ENCODE data around the gene NRF1. TPM values are rescaled to one million over a fixed set of nuclear protein-coding genes. Genes with fewer than 3 reads are reported as not detected.
"Not testable (repeated sequence)": the region's sequence is repeated elsewhere in the genome, so short reads cannot be mapped to it uniquely, and the experiment has no call there.

The NRF1 gene
- total and polyA plus RNA-seq, 8 donors: 5.5 to 11.2 (median 7.0) TPM

- H3K27ac ChIP-seq: no peak overlapping the region
- TF ChIP-seq, protein P1, sequence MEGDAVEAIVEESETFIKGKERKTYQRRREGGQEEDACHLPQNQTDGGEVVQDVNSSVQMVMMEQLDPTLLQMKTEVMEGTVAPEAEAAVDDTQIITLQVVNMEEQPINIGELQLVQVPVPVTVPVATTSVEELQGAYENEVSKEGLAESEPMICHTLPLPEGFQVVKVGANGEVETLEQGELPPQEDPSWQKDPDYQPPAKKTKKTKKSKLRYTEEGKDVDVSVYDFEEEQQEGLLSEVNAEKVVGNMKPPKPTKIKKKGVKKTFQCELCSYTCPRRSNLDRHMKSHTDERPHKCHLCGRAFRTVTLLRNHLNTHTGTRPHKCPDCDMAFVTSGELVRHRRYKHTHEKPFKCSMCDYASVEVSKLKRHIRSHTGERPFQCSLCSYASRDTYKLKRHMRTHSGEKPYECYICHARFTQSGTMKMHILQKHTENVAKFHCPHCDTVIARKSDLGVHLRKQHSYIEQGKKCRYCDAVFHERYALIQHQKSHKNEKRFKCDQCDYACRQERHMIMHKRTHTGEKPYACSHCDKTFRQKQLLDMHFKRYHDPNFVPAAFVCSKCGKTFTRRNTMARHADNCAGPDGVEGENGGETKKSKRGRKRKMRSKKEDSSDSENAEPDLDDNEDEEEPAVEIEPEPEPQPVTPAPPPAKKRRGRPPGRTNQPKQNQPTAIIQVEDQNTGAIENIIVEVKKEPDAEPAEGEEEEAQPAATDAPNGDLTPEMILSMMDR (IDR thresholded peaks at IDR 0.05): no peak
- ATAC-seq (no peak), FAIRE-seq (no peak), DNase-seq (no peak)
- H3K9me3 ChIP-seq: no peaks in the 10 kb centered on the region
- no peak overlapping the region for H3K4me3 ChIP-seq
- H3K4me1 ChIP-seq: no peaks in the 10 kb centered on the region
- intact Hi-C loops (cut with DNase I): loop anchor here in 2 of 3 donors (10.0 kb wide), 2 partner anchors 163 to 353 kb away; no protein-coding TSS in a partner anchor
- no peaks in the 10 kb centered on the region for H3K27me3 ChIP-seq
- 96 to 98% methylated on average over 4 of the region's 4 CpGs for WGBS, 2 donors
- H3K36me3 ChIP-seq: peaks cover 0 to 18% (median 5%) of the 10 kb centered on the region in 3 donors
These were observed 50.2 kb downstream of the NRF1 start for GRCh38 chr7:129661645-129662182.

- H3K27ac ChIP-seq, H3K9me3 ChIP-seq, H3K27me3 ChIP-seq, ATAC-seq, FAIRE-seq, H3K4me1 ChIP-seq, H3K4me3 ChIP-seq: not testable (repeated sequence)
- peak in 2 of 6 donors; percentile 15 to 51 for DNase-seq
- peaks cover 0 to 11% (median under 1%) of the 10 kb centered on the region in 3 donors for H3K36me3 ChIP-seq
- WGBS, 2 donors: 99% methylated on average over 32 of the region's 32 CpGs
- intact Hi-C loops (cut with DNase I): loop anchor here in 2 of 3 donors (10.0 kb wide), 2 partner anchors 162 to 352 kb away; no protein-coding TSS in a partner anchor
These were observed 51.7 kb downstream of the NRF1 start for GRCh38 chr7:129663240-129663639.

DNA sequence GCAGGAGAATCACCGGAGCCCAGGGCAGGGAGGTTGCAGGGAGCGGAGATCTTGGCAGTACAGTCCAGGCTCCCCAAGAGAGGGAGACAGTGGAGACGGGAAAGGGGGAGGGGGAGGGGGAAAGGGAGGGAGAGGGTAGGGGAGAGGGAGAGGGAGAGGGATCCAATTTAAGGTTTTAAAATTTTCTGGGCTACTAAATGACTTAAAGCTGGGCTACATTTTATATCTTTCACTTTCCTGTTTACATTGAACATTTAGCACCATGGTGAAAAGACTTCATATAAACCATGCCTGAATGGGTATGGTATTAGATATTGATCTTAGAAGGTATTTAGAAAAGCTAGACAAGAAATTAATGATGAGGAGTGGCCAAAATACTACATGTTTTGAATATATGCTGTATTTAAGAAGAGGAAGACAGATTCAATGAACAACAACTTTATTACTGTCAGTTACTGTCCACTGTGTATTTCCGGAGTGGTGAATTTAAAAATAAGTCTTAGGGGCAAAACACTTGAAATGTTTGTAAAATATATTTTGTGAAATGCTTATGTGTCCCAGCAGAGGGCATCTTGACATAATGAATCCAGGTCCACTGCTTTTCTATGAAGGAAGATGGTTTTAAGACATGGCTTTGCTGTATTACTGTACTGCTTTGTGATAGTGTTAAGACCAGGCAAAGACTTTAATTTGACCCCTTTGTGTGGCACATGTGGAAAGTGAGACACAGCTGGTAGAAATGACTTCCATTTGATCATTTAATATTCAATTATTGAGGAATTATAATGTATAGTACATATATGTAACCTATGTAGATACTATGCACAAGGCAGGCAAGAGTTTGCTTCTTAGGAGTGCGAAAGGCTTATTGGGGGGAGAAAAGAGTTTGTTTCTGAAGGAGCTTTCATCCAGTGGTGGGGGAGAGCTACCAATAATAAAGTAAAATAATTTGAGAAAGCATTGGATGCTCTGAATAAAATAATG, 52.8 kb downstream of the NRF1 start:
- Histone ChIP-seq H3K27ac (no peak overlapping the region), H3K4me3 (no peak overlapping the region), H3K4me1 (no peaks in the 10 kb centered on the region), H3K9me3 (no peaks in the 10 kb centered on the region), H3K27me3 (no peaks in the 10 kb centered on the region), H3K36me3 (peaks cover 0 to 7% (median 0%) of the 10 kb centered on the region in 3 donors)
- TF ChIP-seq, protein P1 (IDR thresholded peaks at IDR 0.05): peak in 1 of 4 donors; percentile 15
- 78 to 79% methylated on average over 5 of the region's 5 CpGs for WGBS, 2 donors
- peak; percentile 50 to 88 (median 78) for ATAC-seq
- no peak for FAIRE-seq
- intact Hi-C loops (cut with DNase I): loop anchor here in 2 of 3 donors (5.0 to 10.0 kb wide), 3 partner anchors 160 to 350 kb away; no protein-coding TSS in a partner anchor
- no peak for DNase-seq

DNA sequence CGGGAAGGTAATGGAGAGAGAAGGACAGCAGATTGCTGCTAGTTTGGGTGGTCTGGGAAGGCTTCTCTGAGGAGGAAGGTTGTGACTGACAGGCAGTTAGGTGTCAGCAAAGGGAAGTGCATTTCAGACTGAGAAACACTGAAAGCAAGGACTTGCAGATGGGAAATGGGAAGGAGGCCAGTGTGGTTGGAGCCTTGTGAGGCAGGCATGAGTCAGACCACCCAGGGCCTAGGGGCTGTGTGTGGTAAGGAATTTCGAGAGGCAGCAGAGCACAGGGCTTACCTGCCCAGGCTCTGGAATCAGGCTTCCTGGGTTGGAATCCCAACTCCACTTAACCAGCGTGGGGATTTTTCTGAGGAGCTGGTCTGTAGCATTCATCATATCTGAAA, 53.5 kb downstream of the NRF1 start:
- FAIRE-seq (no peak), DNase-seq (peak in 2 of 6 donors; percentile 21 to 22), ATAC-seq (peak in 3 of 4 donors; percentile 53 to 80 (median 70))
- TF ChIP-seq, protein P1 (IDR thresholded peaks at IDR 0.05): no peak
- H3K27ac ChIP-seq: no peak overlapping the region
- no peaks in the 10 kb centered on the region for H3K27me3 ChIP-seq
- WGBS, 2 donors: 75 to 83% methylated on average over 3 of the region's 3 CpGs
- H3K36me3 ChIP-seq: peaks cover 0 to 7% (median 0%) of the 10 kb centered on the region in 3 donors
- H3K9me3 ChIP-seq: no peaks in the 10 kb centered on the region
- H3K4me3 ChIP-seq: no peak overlapping the region
- no peaks in the 10 kb centered on the region for H3K4me1 ChIP-seq
- intact Hi-C loops (cut with DNase I): loop anchor here in 2 of 3 donors (5.0 to 10.0 kb wide), 3 partner anchors 160 to 350 kb away; no protein-coding TSS in a partner anchor

GRCh38 chr7:129667116-129667515, 55.6 kb downstream of the NRF1 start:
- TF ChIP-seq, protein P1 (IDR thresholded peaks at IDR 0.05): no peak
- Histone ChIP-seq H3K4me1 (no peaks in the 10 kb centered on the region), H3K36me3 (no peaks in the 10 kb centered on the region), H3K27me3 (no peaks in the 10 kb centered on the region), H3K9me3 (no peaks in the 10 kb centered on the region), H3K27ac (no peak overlapping the region), H3K4me3 (no peak overlapping the region)
- ATAC-seq: no peak
- no peak for DNase-seq
- no peak for FAIRE-seq
- intact Hi-C loops (cut with DNase I): loop anchor here in 2 of 3 donors (5.0 to 10.0 kb wide), 3 partner anchors 158 to 348 kb away; no protein-coding TSS in a partner anchor
- 96 to 98% methylated on average over 4 of the region's 4 CpGs for WGBS, 2 donors
